ENCODE measurements around the gene LMAN1L. TPM values are rescaled to one million over a fixed set of nuclear protein-coding genes. Genes with fewer than 3 reads are reported as not detected.
A peak's percentile ranks its signal among the peaks of the same experiment; 100 is the strongest.

LMAN1L gene
- total and polyA plus RNA-seq, 4 donors, result 0.15 to 0.30 TPM; not detected in 2

GRCh38 chr15:74802862-74803447 is 9.7 kb upstream of the LMAN1L start:
- 88 to 89% methylated on average over 31 of the region's 31 CpGs for WGBS, 2 donors
- H3K4me1 ChIP-seq (ENCODE audit: control insufficient read depth in 1 of 2, insufficient read depth in 2 of 2, low read length in 2 of 2), result no peaks in the 10 kb centered on the region
- H3K4me3 ChIP-seq (ENCODE audit: low read length in 2 of 2), result no peak overlapping the region
- no peak for ATAC-seq (ENCODE audit: low FRiP score)
- intact Hi-C loops (cut with DNase I), result loop anchor here in 1 of 2 donors (5.0 kb wide), 1 partner anchor 36 kb away; no protein-coding TSS in a partner anchor
- peaks cover 0 to 1% of the 10 kb centered on the region in 2 donors for H3K36me3 ChIP-seq (ENCODE audit: control insufficient read depth in 1 of 2, insufficient read depth in 2 of 2, low read length in 1 of 2)
- no peaks in the 10 kb centered on the region for H3K9me3 ChIP-seq (ENCODE audit: control insufficient read depth, low read length)
- H3K27ac ChIP-seq (ENCODE audit: low read depth in 1 of 2, low read length in 2 of 2), result no peak overlapping the region
- H3K27me3 ChIP-seq (ENCODE audit: control insufficient read depth in 1 of 2, insufficient read depth in 2 of 2, low read length in 1 of 2), result no peaks in the 10 kb centered on the region
- DNase-seq, result no peak

DNA sequence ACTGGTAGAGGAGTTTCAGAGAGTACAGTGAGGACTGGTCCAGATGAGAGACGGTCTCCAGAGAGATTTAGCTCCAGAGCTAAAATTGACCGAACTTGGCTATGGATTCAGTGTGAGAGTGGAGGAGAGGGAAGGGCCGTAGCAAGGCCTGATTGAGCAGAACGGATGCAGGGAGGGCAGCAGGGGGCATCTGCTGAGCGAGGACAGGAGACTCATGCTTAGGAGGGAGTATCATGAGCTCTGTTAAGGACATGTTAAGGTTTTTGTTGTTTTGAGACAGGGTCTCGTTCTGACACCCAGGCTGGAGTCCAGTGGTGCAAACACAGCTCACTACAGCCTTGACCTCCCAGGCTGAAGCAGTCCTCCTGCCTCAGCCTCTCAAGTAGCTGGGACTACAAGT is 7.7 kb upstream of the LMAN1L start:
- intact Hi-C loops (cut with DNase I), result loop anchor here (5.0 kb wide), 2 partner anchors 33 to 38 kb away; no protein-coding TSS in a partner anchor
- Histone ChIP-seq H3K9me3 (ENCODE audit: control insufficient read depth, low read length) (no peaks in the 10 kb centered on the region), H3K4me1 (ENCODE audit: control insufficient read depth in 1 of 2, insufficient read depth in 2 of 2, low read length in 2 of 2) (no peaks in the 10 kb centered on the region), H3K4me3 (ENCODE audit: low read length in 2 of 2) (no peak overlapping the region), H3K27ac (ENCODE audit: low read depth in 1 of 2, low read length in 2 of 2) (no peak overlapping the region), H3K27me3 (ENCODE audit: control insufficient read depth in 1 of 2, insufficient read depth in 2 of 2, low read length in 1 of 2) (no peaks in the 10 kb centered on the region), H3K36me3 (ENCODE audit: control insufficient read depth in 1 of 2, insufficient read depth in 2 of 2, low read length in 1 of 2) (peaks cover 0 to 1% of the 10 kb centered on the region in 2 donors)
- WGBS, 2 donors, result 59 to 65% methylated on average over 6 of the region's 6 CpGs
- DNase-seq (no peak), ATAC-seq (ENCODE audit: low FRiP score) (no peak)

- intact Hi-C loops (cut with DNase I), result loop anchor here in 1 of 2 donors (5.0 kb wide), 1 partner anchor 35 kb away; no protein-coding TSS in a partner anchor
- 54 to 55% methylated on average over 5 of the region's 5 CpGs for WGBS, 2 donors
- DNase-seq (no peak), ATAC-seq (ENCODE audit: low FRiP score) (peak; percentile 35)
- H3K27me3 ChIP-seq (ENCODE audit: control insufficient read depth in 1 of 2, insufficient read depth in 2 of 2, low read length in 1 of 2), result no peaks in the 10 kb centered on the region
- no peak overlapping the region for H3K4me3 ChIP-seq (ENCODE audit: low read length in 2 of 2)
- no peaks in the 10 kb centered on the region for H3K36me3 ChIP-seq (ENCODE audit: control insufficient read depth in 1 of 2, insufficient read depth in 2 of 2, low read length in 1 of 2)
- H3K4me1 ChIP-seq (ENCODE audit: control insufficient read depth in 1 of 2, insufficient read depth in 2 of 2, low read length in 2 of 2), result no peaks in the 10 kb centered on the region
- H3K27ac ChIP-seq (ENCODE audit: low read depth in 1 of 2, low read length in 2 of 2), result no peak overlapping the region
- H3K9me3 ChIP-seq (ENCODE audit: control insufficient read depth, low read length), result no peaks in the 10 kb centered on the region
Observed at GRCh38 chr15:74807282-74807681, 5.4 kb upstream of the LMAN1L start.

- whole genome bisulfite sequencing, 2 donors, result 64 to 77% methylated on average over 18 of the region's 18 CpGs
- DNase-seq (no peak), ATAC-seq (ENCODE audit: low FRiP score) (no peak)
- Histone ChIP-seq H3K4me3 (ENCODE audit: low read length in 2 of 2) (no peak overlapping the region), H3K9me3 (ENCODE audit: control insufficient read depth, low read length) (no peaks in the 10 kb centered on the region), H3K27ac (ENCODE audit: low read depth in 1 of 2, low read length in 2 of 2) (no peak overlapping the region), H3K4me1 (ENCODE audit: control insufficient read depth in 1 of 2, insufficient read depth in 2 of 2, low read length in 2 of 2) (no peaks in the 10 kb centered on the region), H3K27me3 (ENCODE audit: control insufficient read depth in 1 of 2, insufficient read depth in 2 of 2, low read length in 1 of 2) (no peaks in the 10 kb centered on the region), H3K36me3 (ENCODE audit: control insufficient read depth in 1 of 2, insufficient read depth in 2 of 2, low read length in 1 of 2) (no peaks in the 10 kb centered on the region)
- intact Hi-C loops (cut with DNase I), result loop anchor here in 1 of 2 donors (5.0 kb wide), 1 partner anchor 36 kb away; no protein-coding TSS in a partner anchor
Observed at GRCh38 chr15:74808078-74808839, 4.4 kb upstream of the LMAN1L start.

GRCh38 chr15:74808840-74809229 is 3.8 kb upstream of the LMAN1L start:
- ATAC-seq (ENCODE audit: low FRiP score) (no peak), DNase-seq (no peak)
- H3K4me1 ChIP-seq (ENCODE audit: control insufficient read depth in 1 of 2, insufficient read depth in 2 of 2, low read length in 2 of 2), result no peaks in the 10 kb centered on the region
- H3K9me3 ChIP-seq (ENCODE audit: control insufficient read depth, low read length), result no peaks in the 10 kb centered on the region
- WGBS, 2 donors, result 55 to 62% methylated on average over 4 of the region's 4 CpGs
- no peaks in the 10 kb centered on the region for H3K36me3 ChIP-seq (ENCODE audit: control insufficient read depth in 1 of 2, insufficient read depth in 2 of 2, low read length in 1 of 2)
- H3K4me3 ChIP-seq (ENCODE audit: low read length in 2 of 2), result no peak overlapping the region
- intact Hi-C loops (cut with DNase I), result loop anchor here in 1 of 2 donors (5.0 kb wide), 1 partner anchor 37 kb away; no protein-coding TSS in a partner anchor
- H3K27me3 ChIP-seq (ENCODE audit: control insufficient read depth in 1 of 2, insufficient read depth in 2 of 2, low read length in 1 of 2), result no peaks in the 10 kb centered on the region
- H3K27ac ChIP-seq (ENCODE audit: low read depth in 1 of 2, low read length in 2 of 2), result no peak overlapping the region

DNA sequence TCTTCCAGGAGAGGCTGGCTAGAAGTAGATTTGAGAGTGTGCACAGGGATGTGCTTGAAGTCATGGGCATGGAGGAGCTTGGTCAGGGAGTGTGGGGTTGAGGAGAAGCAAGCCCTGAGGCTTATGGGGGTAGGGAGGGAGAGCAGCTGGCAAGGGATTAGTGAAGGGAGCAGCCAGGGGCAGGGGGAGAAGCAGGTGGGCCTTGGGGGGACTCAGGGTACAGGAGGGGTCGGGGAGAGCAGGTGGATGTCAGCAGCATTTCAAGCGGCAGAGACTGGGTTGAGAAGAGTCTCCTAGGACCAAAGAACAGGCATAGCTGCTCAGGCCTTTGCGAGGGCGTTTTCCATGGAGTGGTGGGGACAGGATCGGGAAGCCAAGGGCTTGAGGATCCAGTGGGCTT is 3.4 kb upstream of the LMAN1L start:
- Histone ChIP-seq H3K27ac (ENCODE audit: low read depth in 1 of 2, low read length in 2 of 2) (no peak overlapping the region), H3K9me3 (ENCODE audit: control insufficient read depth, low read length) (no peaks in the 10 kb centered on the region), H3K4me1 (ENCODE audit: control insufficient read depth in 1 of 2, insufficient read depth in 2 of 2, low read length in 2 of 2) (no peaks in the 10 kb centered on the region), H3K36me3 (ENCODE audit: control insufficient read depth in 1 of 2, insufficient read depth in 2 of 2, low read length in 1 of 2) (no peaks in the 10 kb centered on the region), H3K27me3 (ENCODE audit: control insufficient read depth in 1 of 2, insufficient read depth in 2 of 2, low read length in 1 of 2) (no peaks in the 10 kb centered on the region), H3K4me3 (ENCODE audit: low read length in 2 of 2) (no peak overlapping the region)
- ATAC-seq (ENCODE audit: low FRiP score) (no peak), DNase-seq (no peak)
- intact Hi-C loops (cut with DNase I), result loop anchor here in 1 of 2 donors (5.0 kb wide), 1 partner anchor 37 kb away; no protein-coding TSS in a partner anchor
- 72 to 78% methylated on average over 5 of the region's 5 CpGs for WGBS, 2 donors

GRCh38 chr15:74809956-74810355 is 2.7 kb upstream of the LMAN1L start:
- Histone ChIP-seq H3K27ac (ENCODE audit: low read depth in 1 of 2, low read length in 2 of 2) (no peak overlapping the region), H3K4me3 (ENCODE audit: low read length in 2 of 2) (no peak overlapping the region), H3K4me1 (ENCODE audit: control insufficient read depth in 1 of 2, insufficient read depth in 2 of 2, low read length in 2 of 2) (no peaks in the 10 kb centered on the region), H3K27me3 (ENCODE audit: control insufficient read depth in 1 of 2, insufficient read depth in 2 of 2, low read length in 1 of 2) (no peaks in the 10 kb centered on the region), H3K9me3 (ENCODE audit: control insufficient read depth, low read length) (no peaks in the 10 kb centered on the region), H3K36me3 (ENCODE audit: control insufficient read depth in 1 of 2, insufficient read depth in 2 of 2, low read length in 1 of 2) (no peaks in the 10 kb centered on the region)
- WGBS, 2 donors, result 74 to 86% methylated on average over 3 of the region's 3 CpGs
- intact Hi-C loops (cut with DNase I), result loop anchor here in 1 of 2 donors (5.0 kb wide), 1 partner anchor 38 kb away; no protein-coding TSS in a partner anchor
- no peak for DNase-seq
- ATAC-seq (ENCODE audit: low FRiP score), result no peak

DNA sequence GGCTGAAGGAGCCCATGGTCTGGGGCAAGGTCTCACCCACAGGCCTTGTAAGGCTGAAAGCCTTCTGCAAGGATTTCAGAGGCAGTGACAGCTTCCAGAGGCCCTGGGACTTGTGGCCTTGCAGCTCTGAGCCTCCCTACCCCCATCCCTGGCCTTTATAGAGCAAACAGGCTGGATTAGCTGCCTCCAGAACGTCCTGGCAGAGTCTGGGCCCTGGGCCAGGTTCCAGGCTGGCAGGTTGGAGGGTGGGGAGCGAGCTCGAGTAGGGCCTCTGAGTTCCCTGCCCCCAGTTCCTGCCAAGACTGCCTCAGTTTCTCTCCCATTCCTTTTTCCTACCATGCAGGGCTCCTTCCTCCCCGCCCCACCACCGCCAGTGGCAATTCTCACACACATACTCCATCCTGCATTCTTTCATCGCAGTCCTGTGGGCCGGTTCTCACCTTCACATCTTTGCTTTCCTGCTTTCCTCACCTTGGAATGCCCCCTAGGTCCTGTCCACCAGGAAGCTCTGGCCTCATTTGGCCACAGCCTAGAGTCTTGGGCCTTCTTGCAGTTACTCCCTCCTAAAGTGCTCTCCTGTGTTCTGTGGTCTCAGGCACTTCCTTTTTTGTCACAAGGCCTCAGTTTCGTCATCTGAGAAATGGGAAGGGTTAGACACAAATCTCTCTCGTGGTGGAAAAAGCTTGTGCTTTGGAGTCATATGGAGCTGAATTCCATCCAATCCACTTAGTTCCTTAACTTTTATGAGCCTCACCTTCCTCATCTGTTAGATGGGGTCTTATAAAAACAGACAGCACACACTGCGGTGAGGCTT is 2.7 kb downstream of the LMAN1L start:
- H3K27me3 ChIP-seq (ENCODE audit: control insufficient read depth in 1 of 2, insufficient read depth in 2 of 2, low read length in 1 of 2), result no peaks in the 10 kb centered on the region
- no peak for ATAC-seq (ENCODE audit: low FRiP score)
- H3K36me3 ChIP-seq (ENCODE audit: control insufficient read depth in 1 of 2, insufficient read depth in 2 of 2, low read length in 1 of 2), result no peaks in the 10 kb centered on the region
- WGBS, 2 donors, result 59 to 61% methylated on average over 10 of the region's 10 CpGs
- no peaks in the 10 kb centered on the region for H3K9me3 ChIP-seq (ENCODE audit: control insufficient read depth, low read length)
- intact Hi-C loops (cut with DNase I), result no loop called here
- no peaks in the 10 kb centered on the region for H3K4me1 ChIP-seq (ENCODE audit: control insufficient read depth in 1 of 2, insufficient read depth in 2 of 2, low read length in 2 of 2)
- no peak overlapping the region for H3K4me3 ChIP-seq (ENCODE audit: low read length in 2 of 2)
- no peak overlapping the region for H3K27ac ChIP-seq (ENCODE audit: low read depth in 1 of 2, low read length in 2 of 2)
- DNase-seq, result no peak

Measured in aorta (tissue), 5 donors.